Endothelial cell (in vitro differentiated cells): ENCODE measurements around the gene ORMDL3. TPM values are rescaled to one million over a fixed set of nuclear protein-coding genes. Genes with fewer than 3 reads are reported as not detected.

Experiments used
- DNase-seq: peaks from one replicate; pipeline ENCODE4 v3.0.0; 2021; ENCODE audit warnings: low spot score
- H3K27ac Mint-ChIP-seq: one replicate; pipeline ENCODE4 v1.8.0; 2021; ENCODE audit warnings: mixed read lengths, inconsistent platforms; ENCODE audit not compliant: unreplicated experiment
- H3K27me3 Mint-ChIP-seq: one replicate; pipeline ENCODE4 v1.8.0; 2021; ENCODE audit warnings: mild to moderate bottlenecking, moderate library complexity, mixed read lengths, inconsistent platforms; ENCODE audit not compliant: unreplicated experiment
- H3K36me3 Mint-ChIP-seq: one replicate; pipeline ENCODE4 v1.8.0; 2021; ENCODE audit warnings: mild to moderate bottlenecking, low read depth, mixed read lengths, inconsistent platforms; ENCODE audit not compliant: unreplicated experiment
- H3K4me1 Mint-ChIP-seq: one replicate; pipeline ENCODE4 v1.8.0; 2021; ENCODE audit warnings: mild to moderate bottlenecking, mixed read lengths, inconsistent platforms; ENCODE audit not compliant: unreplicated experiment
- H3K4me3 Mint-ChIP-seq: one replicate; pipeline ENCODE4 v1.8.0; 2021; ENCODE audit warnings: mild to moderate bottlenecking, mixed read lengths, inconsistent platforms; ENCODE audit not compliant: unreplicated experiment
- H3K9me3 Mint-ChIP-seq: one replicate; pipeline ENCODE4 v1.8.0; 2021; ENCODE audit warnings: mixed read lengths, inconsistent platforms; ENCODE audit not compliant: unreplicated experiment
- total RNA-seq: library from RNA; stranded (reverse); fragmentation: NEBNext Ultra II Directional; extraction: Animal tissue kit (Norgen Biotek cat#: 25700); gene quantifications from one replicate; pipeline ENCODE4 v1.2.1, GENCODE V29; 2021; ENCODE audit not compliant: unreplicated experiment
- TF ChIP-seq, protein P1 (sequence below): fragments of 200-600 bp; sonication (generic); IDR thresholded peaks from one replicate; pipeline ENCODE4 v1.5.0; 2021; ENCODE audit warnings: antibody characterized with exemption; ENCODE audit not compliant: unreplicated experiment

Gene ORMDL3
- total RNA-seq, 1 donor from 2014 or later, result 49.3 TPM

GRCh38 chr17:39971076-39971603 lies 43.7 kb upstream of the ORMDL3 start:
- Mint-ChIP-seq H3K4me1 (peaks cover 23% of the 10 kb centered on the region), H3K9me3 (no peaks in the 10 kb centered on the region), H3K36me3 (peaks cover 7% of the 10 kb centered on the region), H3K4me3 (no peak overlapping the region), H3K27ac (no peak overlapping the region), H3K27me3 (peaks cover 5% of the 10 kb centered on the region)
- TF ChIP-seq, protein P1, sequence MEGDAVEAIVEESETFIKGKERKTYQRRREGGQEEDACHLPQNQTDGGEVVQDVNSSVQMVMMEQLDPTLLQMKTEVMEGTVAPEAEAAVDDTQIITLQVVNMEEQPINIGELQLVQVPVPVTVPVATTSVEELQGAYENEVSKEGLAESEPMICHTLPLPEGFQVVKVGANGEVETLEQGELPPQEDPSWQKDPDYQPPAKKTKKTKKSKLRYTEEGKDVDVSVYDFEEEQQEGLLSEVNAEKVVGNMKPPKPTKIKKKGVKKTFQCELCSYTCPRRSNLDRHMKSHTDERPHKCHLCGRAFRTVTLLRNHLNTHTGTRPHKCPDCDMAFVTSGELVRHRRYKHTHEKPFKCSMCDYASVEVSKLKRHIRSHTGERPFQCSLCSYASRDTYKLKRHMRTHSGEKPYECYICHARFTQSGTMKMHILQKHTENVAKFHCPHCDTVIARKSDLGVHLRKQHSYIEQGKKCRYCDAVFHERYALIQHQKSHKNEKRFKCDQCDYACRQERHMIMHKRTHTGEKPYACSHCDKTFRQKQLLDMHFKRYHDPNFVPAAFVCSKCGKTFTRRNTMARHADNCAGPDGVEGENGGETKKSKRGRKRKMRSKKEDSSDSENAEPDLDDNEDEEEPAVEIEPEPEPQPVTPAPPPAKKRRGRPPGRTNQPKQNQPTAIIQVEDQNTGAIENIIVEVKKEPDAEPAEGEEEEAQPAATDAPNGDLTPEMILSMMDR, result no peak
- no peak for DNase-seq

DNA sequence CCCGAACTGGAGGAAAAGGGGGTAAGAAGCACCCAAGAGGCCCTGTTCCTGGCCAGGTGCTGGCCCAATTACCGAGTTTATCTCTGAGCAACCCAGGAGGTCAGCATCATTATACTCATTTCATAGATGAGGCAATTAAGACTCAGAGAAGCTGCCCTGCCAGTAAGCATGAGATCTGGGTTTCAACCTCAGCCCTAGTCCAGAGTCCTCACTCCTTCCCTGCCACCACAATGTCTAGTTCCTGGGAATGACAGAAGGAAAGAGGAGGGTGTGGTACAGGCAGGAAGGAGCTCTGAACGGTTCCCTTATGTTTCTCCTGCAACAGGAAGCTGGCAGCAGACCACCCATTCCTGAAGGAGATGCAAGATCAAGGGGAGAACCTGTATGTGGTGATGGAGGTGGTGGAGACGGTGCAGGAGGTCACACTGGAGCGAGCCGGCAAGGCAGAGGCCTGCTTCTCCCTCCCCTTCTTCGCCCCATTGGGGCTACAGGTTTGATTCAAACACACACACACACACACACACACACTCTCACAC lies 42.8 kb upstream of the ORMDL3 start:
- peaks cover 7% of the 10 kb centered on the region for H3K27me3 Mint-ChIP-seq
- no peaks in the 10 kb centered on the region for H3K9me3 Mint-ChIP-seq
- TF ChIP-seq, protein P1, result no peak
- peaks cover 23% of the 10 kb centered on the region for H3K4me1 Mint-ChIP-seq
- H3K27ac Mint-ChIP-seq, result no peak overlapping the region
- H3K4me3 Mint-ChIP-seq, result no peak overlapping the region
- peaks cover 7% of the 10 kb centered on the region for H3K36me3 Mint-ChIP-seq
- no peak for DNase-seq

- TF ChIP-seq, protein P1, result no peak
- no peaks in the 10 kb centered on the region for H3K9me3 Mint-ChIP-seq
- H3K36me3 Mint-ChIP-seq, result peaks cover 7% of the 10 kb centered on the region
- no peak overlapping the region for H3K4me3 Mint-ChIP-seq
- H3K27ac Mint-ChIP-seq, result no peak overlapping the region
- DNase-seq, result no peak
- peaks cover 9% of the 10 kb centered on the region for H3K27me3 Mint-ChIP-seq
- H3K4me1 Mint-ChIP-seq, result peaks cover 23% of the 10 kb centered on the region
These were observed 42.0 kb upstream of the ORMDL3 start for GRCh38 chr17:39969375-39969774.

- Mint-ChIP-seq H3K4me3 (no peak overlapping the region), H3K9me3 (no peaks in the 10 kb centered on the region), H3K27me3 (peaks cover 12% of the 10 kb centered on the region), H3K27ac (no peak overlapping the region), H3K36me3 (peaks cover 7% of the 10 kb centered on the region), H3K4me1 (peaks cover 23% of the 10 kb centered on the region)
- TF ChIP-seq, protein P1, result no peak
- DNase-seq, result no peak
These were observed 41.4 kb upstream of the ORMDL3 start for GRCh38 chr17:39968761-39969160.

GRCh38 chr17:39966771-39967170 lies 39.4 kb upstream of the ORMDL3 start:
- H3K36me3 Mint-ChIP-seq, result peaks cover 7% of the 10 kb centered on the region
- DNase-seq, result no peak
- TF ChIP-seq, protein P1, result no peak
- no peak overlapping the region for H3K27ac Mint-ChIP-seq
- H3K27me3 Mint-ChIP-seq, result peaks cover 12% of the 10 kb centered on the region
- no peaks in the 10 kb centered on the region for H3K9me3 Mint-ChIP-seq
- H3K4me1 Mint-ChIP-seq, result peaks cover 23% of the 10 kb centered on the region
- H3K4me3 Mint-ChIP-seq, result no peak overlapping the region
